GM06990 (cell line): ENCODE measurements around the gene ACAA2.
"Not testable (repeated sequence)": the region's sequence is repeated elsewhere in the genome, so short reads cannot be mapped to it uniquely, and the experiment has no call there.

Experiments used
- DNase-seq: peaks from one replicate; pipeline ENCODE4 v3.0.0-alpha.2; 2011; ENCODE audit not compliant: insufficient read length; ENCODE audit errors: extremely low read depth
- H3K27me3 ChIP-seq: replicated peaks from 2 replicates; pipeline ENCODE4 v1.6.0; 2011; ENCODE audit warnings: low read length; ENCODE audit not compliant: control insufficient read depth, insufficient read depth
- H3K36me3 ChIP-seq: 2 replicates; pipeline ENCODE4 v1.5.1; 2011; ENCODE audit warnings: low read length; ENCODE audit not compliant: control insufficient read depth, insufficient read depth
- H3K4me3 ChIP-seq: replicated peaks from 2 replicates; pipeline ENCODE4 v1.5.1; 2011; ENCODE audit warnings: low read depth, mild to moderate bottlenecking, control low read depth, low read length
- TF ChIP-seq, protein P1 (sequence below): IDR thresholded peaks from 2 replicates; pipeline ENCODE4 v1.5.1; 2011; ENCODE audit warnings: low read length, control low read depth, mild to moderate bottlenecking, inconsistent platforms; ENCODE audit not compliant: insufficient read depth, poor library complexity, severe bottlenecking

Gene ACAA2

DNA sequence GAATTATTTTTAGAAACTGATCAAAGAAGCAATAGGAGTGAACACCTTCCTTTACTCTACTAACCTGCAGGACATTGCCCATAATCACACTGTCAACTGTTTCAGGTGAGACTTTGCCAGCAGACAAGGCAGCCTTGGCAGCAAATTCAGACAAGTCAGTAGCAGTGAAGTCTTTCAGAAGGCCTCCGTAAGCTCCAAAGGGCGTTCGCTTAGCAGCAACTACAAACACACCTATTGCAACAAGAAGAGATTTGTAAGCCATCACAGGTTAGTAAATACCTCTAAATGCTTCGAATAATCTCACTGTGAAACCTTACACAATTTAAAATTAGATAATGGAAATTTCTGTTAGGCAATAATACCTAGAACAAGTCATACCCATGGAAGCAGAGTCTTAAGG is 10.7 kb downstream of the ACAA2 start:
- Histone ChIP-seq H3K36me3 (no peaks in the 10 kb centered on the region), H3K27me3 (no peaks in the 10 kb centered on the region), H3K4me3 (no peak overlapping the region)
- no peak for DNase-seq
- TF ChIP-seq, protein P1, sequence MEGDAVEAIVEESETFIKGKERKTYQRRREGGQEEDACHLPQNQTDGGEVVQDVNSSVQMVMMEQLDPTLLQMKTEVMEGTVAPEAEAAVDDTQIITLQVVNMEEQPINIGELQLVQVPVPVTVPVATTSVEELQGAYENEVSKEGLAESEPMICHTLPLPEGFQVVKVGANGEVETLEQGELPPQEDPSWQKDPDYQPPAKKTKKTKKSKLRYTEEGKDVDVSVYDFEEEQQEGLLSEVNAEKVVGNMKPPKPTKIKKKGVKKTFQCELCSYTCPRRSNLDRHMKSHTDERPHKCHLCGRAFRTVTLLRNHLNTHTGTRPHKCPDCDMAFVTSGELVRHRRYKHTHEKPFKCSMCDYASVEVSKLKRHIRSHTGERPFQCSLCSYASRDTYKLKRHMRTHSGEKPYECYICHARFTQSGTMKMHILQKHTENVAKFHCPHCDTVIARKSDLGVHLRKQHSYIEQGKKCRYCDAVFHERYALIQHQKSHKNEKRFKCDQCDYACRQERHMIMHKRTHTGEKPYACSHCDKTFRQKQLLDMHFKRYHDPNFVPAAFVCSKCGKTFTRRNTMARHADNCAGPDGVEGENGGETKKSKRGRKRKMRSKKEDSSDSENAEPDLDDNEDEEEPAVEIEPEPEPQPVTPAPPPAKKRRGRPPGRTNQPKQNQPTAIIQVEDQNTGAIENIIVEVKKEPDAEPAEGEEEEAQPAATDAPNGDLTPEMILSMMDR = no peak

DNA sequence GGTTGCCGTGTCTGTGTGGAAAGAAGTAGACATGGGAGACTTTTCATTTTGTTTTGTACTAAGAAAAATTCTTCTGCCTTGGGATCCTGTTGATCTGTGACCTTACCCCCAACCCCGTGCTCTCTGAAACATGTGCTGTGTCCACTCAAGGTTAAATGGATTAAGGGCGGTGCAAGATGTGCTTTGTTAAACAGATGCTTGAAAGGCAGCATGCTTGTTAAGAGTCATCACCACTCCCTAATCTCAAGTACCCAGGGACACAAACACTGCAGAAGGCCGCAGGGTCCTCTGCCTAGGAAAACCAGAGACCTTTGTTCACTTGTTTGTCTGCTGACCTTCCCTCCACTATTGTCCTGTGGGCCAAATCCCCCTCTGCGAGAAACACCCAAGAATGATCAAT is 12.8 kb downstream of the ACAA2 start:
- DNase-seq, H3K27me3 ChIP-seq, H3K4me3 ChIP-seq, H3K36me3 ChIP-seq: not testable (repeated sequence)

DNA sequence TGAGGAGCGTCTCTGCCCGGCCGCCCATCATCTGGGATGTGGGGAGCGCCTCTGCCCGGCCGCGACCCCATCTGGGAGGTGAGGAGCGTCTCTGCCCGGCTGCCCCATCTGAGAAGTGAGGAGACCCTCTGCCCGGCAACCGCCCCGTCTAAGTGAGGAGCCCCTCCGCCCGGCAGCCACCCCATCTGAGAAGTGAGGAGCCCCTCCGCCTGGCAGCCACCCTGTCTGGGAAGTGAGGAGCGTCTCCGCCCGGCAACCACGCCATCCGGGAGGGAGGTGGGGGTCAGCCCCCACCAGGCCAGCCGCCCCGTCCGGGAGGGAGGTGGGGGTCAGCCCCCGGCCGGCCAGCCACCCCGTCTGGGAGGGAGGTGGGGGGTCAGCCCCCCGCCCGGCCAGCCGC is 13.5 kb downstream of the ACAA2 start:
- DNase-seq, H3K36me3 ChIP-seq, H3K27me3 ChIP-seq, H3K4me3 ChIP-seq: not testable (repeated sequence)

DNA sequence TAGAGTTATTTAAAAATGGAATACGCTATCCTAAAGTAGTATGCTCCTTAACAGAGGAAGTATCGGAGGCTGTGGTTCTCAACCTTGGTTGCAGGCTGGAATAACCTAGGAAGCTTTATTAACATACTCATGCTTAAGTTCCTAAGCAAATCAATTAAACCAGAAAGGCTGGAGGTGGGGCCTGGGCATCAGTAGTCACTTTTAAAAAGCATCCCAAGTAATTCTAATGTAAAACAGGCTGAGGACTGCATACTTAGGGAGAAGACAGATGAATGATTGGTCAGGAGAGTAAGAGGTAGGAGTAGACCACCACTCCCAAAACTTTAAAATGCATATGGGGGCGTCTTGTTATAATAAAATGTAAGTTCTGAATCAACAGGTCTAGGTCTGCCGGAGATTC is 15.3 kb downstream of the ACAA2 start:
- TF ChIP-seq, protein P1 = no peak
- Histone ChIP-seq H3K4me3 (no peak overlapping the region), H3K36me3 (no peaks in the 10 kb centered on the region), H3K27me3 (no peaks in the 10 kb centered on the region)
- no peak for DNase-seq

DNA sequence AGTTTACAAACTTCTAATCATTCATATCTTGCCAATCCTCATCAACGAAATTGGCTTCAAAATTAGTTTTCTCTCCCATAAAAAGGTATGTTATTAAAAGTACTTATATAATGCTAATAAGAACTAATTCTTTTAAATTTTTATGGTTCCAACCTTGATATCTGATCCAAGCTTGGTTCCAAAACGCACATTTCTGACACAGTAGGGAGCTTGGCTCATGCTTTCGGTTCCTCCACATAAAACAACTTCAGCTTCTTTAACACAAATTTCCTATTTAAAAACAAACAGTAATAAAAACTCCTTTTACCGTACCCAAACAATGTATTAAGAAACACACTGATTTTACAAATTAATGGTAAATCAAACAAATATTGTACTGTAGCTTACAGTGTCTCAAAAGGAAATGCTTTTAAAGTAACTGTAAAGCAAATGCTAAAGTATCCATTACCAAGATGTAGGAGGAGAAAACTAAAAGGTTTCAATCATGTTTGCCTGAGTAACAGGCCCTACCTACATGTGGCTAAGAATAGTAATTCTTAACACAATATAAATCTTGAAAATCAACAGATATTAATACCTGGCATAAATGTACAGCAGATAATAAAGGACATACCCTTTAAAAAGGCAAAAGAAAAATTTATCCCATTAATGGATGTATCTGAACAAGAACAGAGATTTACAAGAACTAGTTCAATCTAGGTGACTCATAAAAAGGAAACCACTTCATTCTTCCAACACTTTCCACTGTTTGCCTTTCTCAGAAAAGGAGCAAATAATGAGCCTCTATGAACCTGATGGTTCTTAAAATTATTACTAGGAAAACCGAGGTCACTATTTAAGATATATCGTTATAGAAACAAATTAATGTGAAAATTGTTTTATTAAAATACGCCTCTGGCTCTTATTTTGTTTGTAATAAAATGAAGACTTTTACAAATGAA is 17.5 kb downstream of the ACAA2 start:
- Histone ChIP-seq H3K27me3 (no peaks in the 10 kb centered on the region), H3K36me3 (no peaks in the 10 kb centered on the region), H3K4me3 (no peak overlapping the region)
- TF ChIP-seq, protein P1 = no peak
- no peak for DNase-seq

DNA sequence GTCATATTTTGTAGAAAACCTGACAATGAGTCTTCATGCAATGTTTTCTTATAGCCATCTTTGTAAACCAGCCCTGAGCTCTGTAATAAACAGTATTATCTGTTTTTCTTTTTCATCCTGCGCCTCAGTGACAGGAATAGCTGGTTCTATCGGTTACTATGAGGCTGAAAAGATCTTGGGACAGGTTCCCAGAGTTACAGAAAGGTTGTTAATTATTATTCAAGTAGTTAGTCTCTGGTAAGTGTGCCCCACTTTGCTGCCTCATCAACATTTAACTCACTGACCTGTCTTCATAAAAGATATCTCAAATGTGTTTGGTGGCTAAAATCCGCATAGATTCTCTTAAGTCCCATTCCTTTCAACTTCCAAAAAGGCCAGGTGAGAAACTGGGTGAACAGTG is 18.6 kb downstream of the ACAA2 start:
- no peak for DNase-seq
- Histone ChIP-seq H3K4me3 (no peak overlapping the region), H3K36me3 (no peaks in the 10 kb centered on the region), H3K27me3 (no peaks in the 10 kb centered on the region)
- TF ChIP-seq, protein P1 = no peak

DNA sequence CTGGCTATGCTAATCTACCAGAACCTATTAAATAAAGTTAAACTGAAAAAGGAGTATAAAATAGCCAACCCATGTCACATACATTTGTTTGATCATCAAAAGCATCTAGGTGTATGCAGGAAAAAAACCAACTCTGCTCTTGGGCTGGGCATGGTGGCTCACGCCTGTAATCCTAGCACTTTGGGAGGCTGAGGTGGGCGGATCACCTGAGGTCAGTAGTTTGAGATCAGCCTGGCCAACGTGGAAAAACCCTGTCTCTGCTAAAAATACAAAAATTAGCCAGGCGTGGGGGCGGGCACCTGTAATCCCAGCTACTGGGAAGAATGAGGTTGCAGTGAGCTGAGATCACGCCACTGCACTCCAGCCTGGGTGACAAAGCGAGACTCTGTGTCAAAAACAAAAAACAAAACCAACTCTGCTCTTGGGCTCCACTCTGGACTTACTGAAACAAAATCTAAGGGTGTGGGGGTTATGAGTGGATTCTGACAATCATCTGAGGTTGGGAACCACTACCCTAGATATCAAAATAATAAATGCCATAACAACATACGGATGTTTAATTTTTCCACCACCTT is 23.7 kb downstream of the ACAA2 start:
- H3K36me3 ChIP-seq, H3K27me3 ChIP-seq, H3K4me3 ChIP-seq, DNase-seq: not testable (repeated sequence)
